Loucy (cell line): ENCODE data around the gene SARM1.
"Not testable (repeated sequence)": the region's sequence is repeated elsewhere in the genome, so short reads cannot be mapped to it uniquely, and the experiment has no call there.

ENCODE experiments used
- H2AFZ ChIP-seq: fragments of 200-600 bp; sonication (generic); 2 replicates; pipeline ENCODE4 v1.6.0; 2016; ENCODE audit warnings: antibody characterized with exemption, mild to moderate bottlenecking, low read length, moderate library complexity
- H3F3A ChIP-seq: fragments of 200-600 bp; 2 replicates; pipeline ENCODE4 v1.6.0; 2016; ENCODE audit warnings: antibody characterized with exemption, low read depth, mild to moderate bottlenecking
- H3K27me3 ChIP-seq: fragments of 200-600 bp; sonication (generic); 2 replicates; pipeline ENCODE4 v1.6.1; 2014; ENCODE audit warnings: low read length, mild to moderate bottlenecking; ENCODE audit not compliant: insufficient read depth, poor library complexity, severe bottlenecking
- H3K36me3 ChIP-seq: fragments of 200-600 bp; sonication (generic); 2 replicates; pipeline ENCODE4 v1.6.1; 2016; ENCODE audit warnings: low read length; ENCODE audit not compliant: insufficient read depth
- H3K4me1 ChIP-seq: fragments of 200-600 bp; sonication (generic); 2 replicates; pipeline ENCODE4 v1.5.1; 2014; ENCODE audit warnings: low read length, mild to moderate bottlenecking; ENCODE audit not compliant: insufficient read depth, poor library complexity, severe bottlenecking
- H3K4me2 ChIP-seq: fragments of 200-600 bp; sonication (generic); 2 replicates; pipeline ENCODE4 v1.6.0; 2014; ENCODE audit warnings: antibody characterized with exemption, low read length, low read depth, mild to moderate bottlenecking; ENCODE audit not compliant: poor library complexity, severe bottlenecking
- H3K4me3 ChIP-seq: fragments of 200-600 bp; sonication (generic); 2 replicates; pipeline ENCODE4 v1.5.1; 2014; ENCODE audit warnings: low read length, mild to moderate bottlenecking, mixed read lengths; ENCODE audit not compliant: poor library complexity, severe bottlenecking
- H3K79me2 ChIP-seq: fragments of 200-600 bp; sonication (generic); 2 replicates; pipeline ENCODE4 v1.6.1; 2014; ENCODE audit warnings: low read length; ENCODE audit not compliant: insufficient read depth
- H3K9ac ChIP-seq: fragments of 200-600 bp; sonication (generic); 2 replicates; pipeline ENCODE4 v1.6.0; 2014; ENCODE audit warnings: mild to moderate bottlenecking, low read depth, low read length, moderate library complexity; ENCODE audit not compliant: poor library complexity, severe bottlenecking
- H3K9me2 ChIP-seq: fragments of 200-600 bp; sonication (generic); replicated peaks from 2 replicates; pipeline ENCODE4 v1.6.1; 2016; ENCODE audit warnings: low read depth, low read length, mixed read lengths
- H3K9me3 ChIP-seq: fragments of 200-600 bp; sonication (generic); 2 replicates; pipeline ENCODE4 v1.6.1; 2014; ENCODE audit warnings: mild to moderate bottlenecking, antibody characterized with exemption, low read length, low read depth; ENCODE audit not compliant: insufficient read depth
- H4K20me1 ChIP-seq: fragments of 200-600 bp; sonication (generic); 2 replicates; pipeline ENCODE4 v1.6.0; 2014; ENCODE audit warnings: antibody characterized with exemption, low read length, mild to moderate bottlenecking; ENCODE audit not compliant: insufficient read depth, poor library complexity, severe bottlenecking
- EZH2phosphoT487 ChIP-seq: fragments of 200-600 bp; IDR thresholded peaks from 2 replicates; pipeline ENCODE4 v1.6.1; 2018; ENCODE audit warnings: antibody characterized with exemption, mild to moderate bottlenecking, moderate library complexity, borderline replicate concordance
- TF ChIP-seq, protein P1 (sequence below): fragments of 200-600 bp; sonication (generic); conservative IDR thresholded peaks from 2 replicates; pipeline ENCODE4 v1.5.1; 2014; ENCODE audit warnings: mild to moderate bottlenecking, antibody characterized with exemption, low read length

The SARM1 gene

DNA sequence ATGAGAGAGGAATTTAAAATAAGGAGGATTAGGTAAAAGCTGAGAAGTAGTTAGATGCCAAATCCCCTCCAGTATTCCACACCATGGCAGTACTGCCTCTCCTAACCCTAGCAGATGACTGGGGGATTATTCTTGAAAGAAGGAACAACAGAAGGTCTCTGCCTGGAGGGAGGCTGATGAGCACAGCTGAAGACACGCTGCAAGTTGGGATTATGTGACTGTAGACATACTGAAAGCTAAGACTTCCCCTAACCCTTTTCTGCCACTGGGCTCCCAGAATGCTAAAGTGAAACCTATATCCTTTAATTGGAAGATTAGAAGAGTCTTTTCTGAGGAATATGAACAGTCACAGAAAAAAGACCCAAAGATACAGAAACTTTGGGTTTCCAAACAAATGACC lies 62.2 kb downstream of the SARM1 start:
- TF ChIP-seq EZH2phosphoT487 = no peak
- TF ChIP-seq, protein P1, sequence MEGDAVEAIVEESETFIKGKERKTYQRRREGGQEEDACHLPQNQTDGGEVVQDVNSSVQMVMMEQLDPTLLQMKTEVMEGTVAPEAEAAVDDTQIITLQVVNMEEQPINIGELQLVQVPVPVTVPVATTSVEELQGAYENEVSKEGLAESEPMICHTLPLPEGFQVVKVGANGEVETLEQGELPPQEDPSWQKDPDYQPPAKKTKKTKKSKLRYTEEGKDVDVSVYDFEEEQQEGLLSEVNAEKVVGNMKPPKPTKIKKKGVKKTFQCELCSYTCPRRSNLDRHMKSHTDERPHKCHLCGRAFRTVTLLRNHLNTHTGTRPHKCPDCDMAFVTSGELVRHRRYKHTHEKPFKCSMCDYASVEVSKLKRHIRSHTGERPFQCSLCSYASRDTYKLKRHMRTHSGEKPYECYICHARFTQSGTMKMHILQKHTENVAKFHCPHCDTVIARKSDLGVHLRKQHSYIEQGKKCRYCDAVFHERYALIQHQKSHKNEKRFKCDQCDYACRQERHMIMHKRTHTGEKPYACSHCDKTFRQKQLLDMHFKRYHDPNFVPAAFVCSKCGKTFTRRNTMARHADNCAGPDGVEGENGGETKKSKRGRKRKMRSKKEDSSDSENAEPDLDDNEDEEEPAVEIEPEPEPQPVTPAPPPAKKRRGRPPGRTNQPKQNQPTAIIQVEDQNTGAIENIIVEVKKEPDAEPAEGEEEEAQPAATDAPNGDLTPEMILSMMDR = no peak
- H3K36me3 ChIP-seq = no peaks in the 10 kb centered on the region
- no peak overlapping the region for H3K4me2 ChIP-seq
- H2AFZ ChIP-seq = no peak overlapping the region
- no peak overlapping the region for H3K4me3 ChIP-seq
- H3K4me1 ChIP-seq = no peaks in the 10 kb centered on the region
- H3K79me2 ChIP-seq = no peaks in the 10 kb centered on the region
- no peaks in the 10 kb centered on the region for H3K9me3 ChIP-seq
- H3K9ac ChIP-seq = no peak overlapping the region
- H4K20me1 ChIP-seq = no peaks in the 10 kb centered on the region
- H3K27me3 ChIP-seq = no peaks in the 10 kb centered on the region
- H3K9me2 ChIP-seq = no peaks in the 10 kb centered on the region
- no peaks in the 10 kb centered on the region for H3F3A ChIP-seq

DNA sequence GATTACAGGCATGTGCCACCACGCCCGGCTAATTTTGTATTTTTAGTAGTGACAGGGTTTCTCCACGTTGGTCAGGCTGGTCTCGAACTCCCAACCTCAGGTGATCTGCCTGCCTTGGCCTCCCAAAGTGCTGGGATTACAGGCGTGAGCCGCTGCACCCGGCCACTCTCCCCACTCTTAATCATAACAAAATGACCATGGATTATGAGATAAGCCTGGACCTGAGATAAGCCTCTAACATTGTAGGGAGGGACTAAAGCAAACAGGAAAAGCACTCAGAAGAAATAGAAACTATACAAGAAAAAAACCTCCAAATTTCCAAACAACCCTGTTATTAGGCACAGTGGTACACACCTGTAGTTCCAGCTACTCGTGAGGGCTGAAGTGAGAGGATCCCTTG lies 62.8 kb downstream of the SARM1 start:
- not testable (repeated sequence) for H3K4me3 ChIP-seq, H3K79me2 ChIP-seq, H3K36me3 ChIP-seq, H3K4me1 ChIP-seq, H3K9me3 ChIP-seq, H3K9me2 ChIP-seq, H3K9ac ChIP-seq, H4K20me1 ChIP-seq, H3K27me3 ChIP-seq, H3K4me2 ChIP-seq, H3F3A ChIP-seq, H2AFZ ChIP-seq

DNA sequence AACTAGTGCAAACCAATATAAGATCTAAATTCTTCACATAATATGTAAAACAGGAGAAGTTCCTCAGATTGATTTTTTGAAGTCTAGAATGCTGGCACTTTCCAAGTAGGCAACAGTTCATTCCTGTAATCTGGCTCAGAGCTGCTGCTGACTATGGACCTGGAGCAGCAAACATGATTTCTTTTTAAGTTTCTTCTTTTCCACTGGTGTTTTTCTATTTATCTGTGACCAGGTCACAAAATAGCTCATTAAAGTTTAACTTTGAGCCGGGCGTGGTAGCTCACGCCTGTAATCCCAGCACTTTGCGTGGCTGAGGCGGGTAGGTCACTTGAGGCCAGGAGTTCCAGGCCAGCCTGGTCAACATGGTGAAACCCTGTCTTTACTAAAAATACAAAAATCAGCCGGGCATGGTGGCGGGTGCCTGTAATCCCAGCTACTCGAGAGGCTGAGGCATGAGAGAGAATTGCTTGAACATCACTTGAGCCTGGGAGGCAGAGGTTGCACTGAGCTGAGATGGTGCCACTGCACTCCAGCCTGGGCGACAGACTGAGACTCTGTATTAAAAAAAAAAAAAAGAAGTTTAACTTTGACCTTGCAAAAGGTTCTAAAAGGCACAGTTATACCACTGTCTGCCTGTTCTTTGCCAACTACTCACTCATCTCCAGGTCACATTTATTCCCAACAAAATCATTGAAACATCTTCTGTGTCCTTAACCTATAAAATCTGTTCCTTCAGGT lies 72.6 kb downstream of the SARM1 start:
- H3K4me1 ChIP-seq = no peaks in the 10 kb centered on the region
- TF ChIP-seq EZH2phosphoT487 = no peak
- TF ChIP-seq, protein P1 = no peak
- H3K4me2 ChIP-seq = no peak overlapping the region
- H3K79me2 ChIP-seq = no peaks in the 10 kb centered on the region
- no peaks in the 10 kb centered on the region for H3K36me3 ChIP-seq
- no peaks in the 10 kb centered on the region for H3K9me2 ChIP-seq
- no peak overlapping the region for H3K9ac ChIP-seq
- H3F3A ChIP-seq = no peaks in the 10 kb centered on the region
- H3K27me3 ChIP-seq = no peaks in the 10 kb centered on the region
- no peaks in the 10 kb centered on the region for H4K20me1 ChIP-seq
- no peaks in the 10 kb centered on the region for H3K9me3 ChIP-seq
- no peak overlapping the region for H2AFZ ChIP-seq
- H3K4me3 ChIP-seq = no peak overlapping the region

GRCh38 chr17:28446716-28447395 lies 75.4 kb downstream of the SARM1 start:
- Histone ChIP-seq H3K4me3 (no peak overlapping the region), H3K27me3 (no peaks in the 10 kb centered on the region), H4K20me1 (no peaks in the 10 kb centered on the region), H3K9ac (no peak overlapping the region), H3K4me1 (no peaks in the 10 kb centered on the region), H3K9me2 (no peaks in the 10 kb centered on the region), H3K79me2 (no peaks in the 10 kb centered on the region), H2AFZ (no peak overlapping the region), H3K9me3 (no peaks in the 10 kb centered on the region), H3F3A (no peaks in the 10 kb centered on the region), H3K4me2 (no peak overlapping the region), H3K36me3 (no peaks in the 10 kb centered on the region)
- TF ChIP-seq, protein P1 = no peak
- TF ChIP-seq EZH2phosphoT487 = no peak
